Fibroblast of pulmonary artery (primary cell): Measurements from ENCODE around the gene MAGEF1.

ENCODE experiments used
- DNase-seq: peaks from one replicate; pipeline ENCODE4 v3.0.0-alpha.2; 2010; ENCODE audit warnings: low read depth
- H3K4me3 ChIP-seq: replicated peaks from 2 replicates; pipeline ENCODE4 v1.5.1; 2011; ENCODE audit warnings: low read depth, mild to moderate bottlenecking, control low read depth, low read length, moderate library complexity
- CTCF ChIP-seq: IDR thresholded peaks from 2 replicates; pipeline ENCODE4 v1.5.1; 2011; ENCODE audit warnings: mild to moderate bottlenecking, control low read depth, low read length, inconsistent platforms; ENCODE audit errors: missing control alignments

The MAGEF1 gene

GRCh38 chr3:184711493-184712247 lies at the start of gene MAGEF1:
MAGEF1 (minus strand) TSS chr3:184712064; CDS start chr3:184711821, 243 bp downstream.
- H3K4me3 ChIP-seq: peak within 1 kb of the TSS; percentile 75
- DNase-seq: peak; percentile 74
- no peak for TF ChIP-seq CTCF

- H3K4me3 ChIP-seq: no peak overlapping the region
- TF ChIP-seq CTCF: no peak
- DNase-seq: peak; percentile 84
These were observed 49.4 kb upstream of the MAGEF1 start for GRCh38 chr3:184761075-184761841.

GRCh38 chr3:184760337-184761074 lies 48.6 kb upstream of the MAGEF1 start:
- no peak for DNase-seq
- H3K4me3 ChIP-seq: no peak overlapping the region
- TF ChIP-seq CTCF: no peak

- H3K4me3 ChIP-seq: no peak overlapping the region
- no peak for TF ChIP-seq CTCF
- DNase-seq: no peak
These were observed 47.9 kb upstream of the MAGEF1 start for GRCh38 chr3:184759666-184760200.

- H3K4me3 ChIP-seq: no peak overlapping the region
- DNase-seq: no peak
- no peak for TF ChIP-seq CTCF
These were observed 46.2 kb upstream of the MAGEF1 start for GRCh38 chr3:184758056-184758455.

- H3K4me3 ChIP-seq: no peak overlapping the region
- no peak for TF ChIP-seq CTCF
These were observed 45.3 kb upstream of the MAGEF1 start for GRCh38 chr3:184757022-184757651.

More at GRCh38 chr3:184757022-184757651, 45.3 kb upstream of the MAGEF1 start:
- DNase-seq: peak; percentile 95
